Hepatocyte (in vitro differentiated cells): ENCODE results near the gene LITAFD. TPM values are rescaled to one million over a fixed set of nuclear protein-coding genes. Genes with fewer than 3 reads are reported as not detected.

ENCODE experiments used
- DNase-seq: peaks from one replicate; pipeline ENCODE4 v3.0.0-alpha.2; 2016; ENCODE audit warnings: low spot score
- H2AFZ ChIP-seq: fragments of 200-600 bp; sonication (generic); 2 replicates; pipeline ENCODE4 v1.6.0; 2016; ENCODE audit warnings: antibody characterized with exemption, mild to moderate bottlenecking
- H3K27ac ChIP-seq: fragments of 200-600 bp; sonication (generic); 2 replicates; pipeline ENCODE4 v1.5.1; 2016; ENCODE audit warnings: mild to moderate bottlenecking
- H3K27me3 ChIP-seq: fragments of 200-600 bp; sonication (generic); 2 replicates; pipeline ENCODE4 v1.6.1; 2016
- H3K36me3 ChIP-seq: fragments of 200-600 bp; sonication (generic); replicated peaks from 2 replicates; pipeline ENCODE4 v1.5.1; 2016; ENCODE audit warnings: low read depth; ENCODE audit not compliant: insufficient read depth
- H3K4me1 ChIP-seq: fragments of 200-600 bp; sonication (generic); 2 replicates; pipeline ENCODE4 v1.5.1; 2016; ENCODE audit warnings: mild to moderate bottlenecking, moderate library complexity; ENCODE audit not compliant: insufficient read depth
- H3K4me2 ChIP-seq: fragments of 200-600 bp; sonication (generic); 2 replicates; pipeline ENCODE4 v1.6.0; 2016
- H3K4me3 ChIP-seq: fragments of 200-600 bp; sonication (generic); 2 replicates; pipeline ENCODE4 v1.5.1; 2016; ENCODE audit warnings: mild to moderate bottlenecking
- H3K79me2 ChIP-seq: fragments of 200-600 bp; sonication (generic); 2 replicates; pipeline ENCODE4 v1.6.0; 2017; ENCODE audit warnings: mild to moderate bottlenecking
- H3K9me2 ChIP-seq: fragments of 200-600 bp; sonication (generic); replicated peaks from 2 replicates; pipeline ENCODE4 v1.6.0; 2017; ENCODE audit warnings: mild to moderate bottlenecking; ENCODE audit not compliant: insufficient read depth
- H3K9me3 ChIP-seq: fragments of 200-600 bp; sonication (generic); 2 replicates; pipeline ENCODE4 v1.5.1; 2016; ENCODE audit warnings: low read depth, mild to moderate bottlenecking
- H4K20me1 ChIP-seq: fragments of 200-600 bp; sonication (generic); 2 replicates; pipeline ENCODE4 v1.6.0; 2016; ENCODE audit warnings: mild to moderate bottlenecking; ENCODE audit not compliant: insufficient read depth, poor library complexity, severe bottlenecking
- CTCF ChIP-seq: fragments of 200-600 bp; sonication (generic); IDR thresholded peaks from 2 replicates; pipeline ENCODE4 v1.5.1; 2016; ENCODE audit warnings: antibody characterized with exemption, mild to moderate bottlenecking; ENCODE audit not compliant: poor library complexity
- EZH2 ChIP-seq: fragments of 200-600 bp; sonication (generic); IDR thresholded peaks from 2 replicates; pipeline ENCODE4 v1.6.1; 2016; ENCODE audit warnings: antibody characterized with exemption, mild to moderate bottlenecking, borderline replicate concordance
- EZH2phosphoT487 ChIP-seq: fragments of 200-600 bp; sonication (generic); IDR thresholded peaks from one replicate; pipeline ENCODE4 v1.6.1; 2018; ENCODE audit warnings: antibody characterized with exemption, mild to moderate bottlenecking, low read depth, moderate library complexity; ENCODE audit not compliant: unreplicated experiment, severe bottlenecking
- WGBS: methylation state at CpG from one replicate; pipeline ENCODE4 v1.1.6; 2016; ENCODE audit warnings: low lambda C conversion rate; ENCODE audit errors: missing lambda C conversion rate; 5-methylcytosine and 5-hydroxymethylcytosine counted together
- polyA plus RNA-seq: library from polyadenylated mRNA; unstranded; fragments of >200 nt; fragmentation: Nextera tagmentation; extraction: Ambion mirVana; gene quantifications from 2 replicates; pipeline ENCODE4 v1.2.1, GENCODE V29; 2016
- total RNA-seq: library from RNA; depleted of rRNA; stranded (reverse); fragments of >200 nt; gene quantifications from 2 replicates; pipeline ENCODE4 v1.2.3, GENCODE V29; 2014

The LITAFD gene
- total and polyA plus RNA-seq, 2 experiments from 2014 or later, result not detected

- no peak overlapping the region for H3K4me2 ChIP-seq
- no peak for TF ChIP-seq EZH2phosphoT487
- no peak for TF ChIP-seq EZH2
- TF ChIP-seq CTCF, result no peak
- H3K4me3 ChIP-seq, result no peak overlapping the region
- H3K4me1 ChIP-seq, result no peaks in the 10 kb centered on the region
- H3K36me3 ChIP-seq, result no peaks in the 10 kb centered on the region
- no peaks in the 10 kb centered on the region for H4K20me1 ChIP-seq
- no peak overlapping the region for H3K27ac ChIP-seq
- no peaks in the 10 kb centered on the region for H3K9me2 ChIP-seq
- H3K79me2 ChIP-seq, result no peaks in the 10 kb centered on the region
- DNase-seq, result no peak
- H3K27me3 ChIP-seq, result no peaks in the 10 kb centered on the region
- H2AFZ ChIP-seq, result no peak overlapping the region
- no peaks in the 10 kb centered on the region for H3K9me3 ChIP-seq
- 92% methylated on average over 16 of the region's 16 CpGs for WGBS
These were observed 10.0 kb downstream of the LITAFD start for GRCh38 chr16:8892101-8892575.

GRCh38 chr16:8893426-8893825 is 11.3 kb downstream of the LITAFD start:
- Histone ChIP-seq H3K36me3 (no peaks in the 10 kb centered on the region), H3K27me3 (no peaks in the 10 kb centered on the region), H3K9me2 (no peaks in the 10 kb centered on the region), H2AFZ (no peak overlapping the region), H3K27ac (no peak overlapping the region), H3K4me1 (no peaks in the 10 kb centered on the region), H3K4me3 (no peak overlapping the region), H3K4me2 (no peak overlapping the region), H3K9me3 (no peaks in the 10 kb centered on the region), H4K20me1 (no peaks in the 10 kb centered on the region), H3K79me2 (no peaks in the 10 kb centered on the region)
- DNase-seq, result no peak
- WGBS, result 85% methylated on average over 9 of the region's 9 CpGs
- TF ChIP-seq EZH2phosphoT487 (no peak), CTCF (no peak), EZH2 (no peak)

- Histone ChIP-seq H3K27ac (no peak overlapping the region), H3K4me1 (no peaks in the 10 kb centered on the region), H4K20me1 (no peaks in the 10 kb centered on the region), H3K9me3 (no peaks in the 10 kb centered on the region), H3K79me2 (no peaks in the 10 kb centered on the region), H3K9me2 (no peaks in the 10 kb centered on the region), H3K4me3 (no peak overlapping the region), H2AFZ (no peak overlapping the region), H3K27me3 (no peaks in the 10 kb centered on the region), H3K4me2 (no peak overlapping the region), H3K36me3 (no peaks in the 10 kb centered on the region)
- no peak for DNase-seq
- TF ChIP-seq EZH2phosphoT487, result no peak
- TF ChIP-seq CTCF, result no peak
- 96% methylated on average over 14 of the region's 14 CpGs for WGBS
These were observed 12.0 kb downstream of the LITAFD start for GRCh38 chr16:8893976-8894690.
